SK-N-MC (cell line): ENCODE results near the gene TLK1.

ENCODE experiments used
- DNase-seq: peaks from one replicate; pipeline ENCODE4 v3.0.0-alpha.2; 2011; ENCODE audit warnings: low read depth, low spot score
- H3K27ac ChIP-seq: fragments of 200-600 bp; sonication (generic); 2 replicates; pipeline ENCODE4 v1.5.1; 2016; ENCODE audit warnings: mixed run types
- H3K36me3 ChIP-seq: fragments of 200-600 bp; sonication (generic); 2 replicates; pipeline ENCODE4 v1.6.1; 2017; ENCODE audit warnings: antibody characterized with exemption, low read length, mixed read lengths; ENCODE audit not compliant: insufficient read depth
- H3K4me3 ChIP-seq: fragments of 200-600 bp; sonication (generic); 2 replicates; pipeline ENCODE4 v1.5.1; 2016
- H3K9ac ChIP-seq: fragments of 200-600 bp; sonication (generic); 2 replicates; pipeline ENCODE4 v1.8.0; 2017; ENCODE audit warnings: mixed run types, mixed read lengths; ENCODE audit not compliant: insufficient read length
- H3K9me3 ChIP-seq: fragments of 200-600 bp; sonication (generic); 2 replicates; pipeline ENCODE4 v1.6.1; 2017; ENCODE audit warnings: low read depth, mild to moderate bottlenecking, antibody characterized with exemption, low read length, moderate library complexity, mixed read lengths
- EZH2 ChIP-seq: fragments of 200-600 bp; sonication (generic); IDR thresholded peaks from one replicate; pipeline ENCODE4 v1.6.1; 2017; ENCODE audit warnings: antibody characterized with exemption
- FOXP2 ChIP-seq: optimal IDR thresholded peaks from 2 replicates; pipeline ENCODE3; 2011; ENCODE audit warnings: mild to moderate bottlenecking, moderate library complexity; ENCODE audit not compliant: insufficient read depth; ENCODE audit errors: extremely low read length, control extremely low read depth
- POLR2AphosphoS5 ChIP-seq: IDR thresholded peaks from 2 replicates; pipeline ENCODE4 v1.6.1; 2012; ENCODE audit warnings: mild to moderate bottlenecking, low read depth, low read length, borderline replicate concordance

Gene TLK1

GRCh38 chr2:171139860-171140259, 20.8 kb downstream of the TLK1 start:
- Histone ChIP-seq H3K36me3 (no peaks in the 10 kb centered on the region), H3K9me3 (no peaks in the 10 kb centered on the region), H3K4me3 (no peak overlapping the region), H3K9ac (no peak overlapping the region), H3K27ac (peak overlapping the region; percentile 52; the same call in 1 of the 2 replicates)
- DNase-seq: no peak
- no peak for TF ChIP-seq POLR2AphosphoS5
- TF ChIP-seq EZH2: no peak
- no peak for TF ChIP-seq FOXP2

DNA sequence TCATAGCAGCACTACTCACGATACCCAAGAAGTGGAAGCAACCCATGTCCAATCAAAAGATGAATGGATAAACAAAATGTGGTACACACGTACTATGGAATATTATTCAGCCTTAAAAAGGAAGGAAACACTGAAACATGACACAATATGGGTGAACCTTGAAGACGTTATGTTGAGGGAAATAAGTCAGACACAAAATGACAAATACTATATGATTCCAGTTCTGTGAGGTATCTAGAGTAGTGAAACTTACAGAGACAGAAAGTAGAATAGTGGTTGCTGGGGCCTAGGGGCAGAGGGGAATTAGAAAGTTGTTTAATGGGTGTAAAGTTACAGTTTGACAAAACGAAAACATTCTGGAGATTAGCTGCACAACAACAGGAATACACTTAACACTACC, 24.7 kb downstream of the TLK1 start:
- no peak overlapping the region for H3K9ac ChIP-seq
- no peaks in the 10 kb centered on the region for H3K36me3 ChIP-seq
- no peak for DNase-seq
- H3K4me3 ChIP-seq: no peak overlapping the region
- H3K27ac ChIP-seq: no peak overlapping the region
- TF ChIP-seq POLR2AphosphoS5 (no peak), EZH2 (no peak), FOXP2 (no peak)
- H3K9me3 ChIP-seq: no peaks in the 10 kb centered on the region

DNA sequence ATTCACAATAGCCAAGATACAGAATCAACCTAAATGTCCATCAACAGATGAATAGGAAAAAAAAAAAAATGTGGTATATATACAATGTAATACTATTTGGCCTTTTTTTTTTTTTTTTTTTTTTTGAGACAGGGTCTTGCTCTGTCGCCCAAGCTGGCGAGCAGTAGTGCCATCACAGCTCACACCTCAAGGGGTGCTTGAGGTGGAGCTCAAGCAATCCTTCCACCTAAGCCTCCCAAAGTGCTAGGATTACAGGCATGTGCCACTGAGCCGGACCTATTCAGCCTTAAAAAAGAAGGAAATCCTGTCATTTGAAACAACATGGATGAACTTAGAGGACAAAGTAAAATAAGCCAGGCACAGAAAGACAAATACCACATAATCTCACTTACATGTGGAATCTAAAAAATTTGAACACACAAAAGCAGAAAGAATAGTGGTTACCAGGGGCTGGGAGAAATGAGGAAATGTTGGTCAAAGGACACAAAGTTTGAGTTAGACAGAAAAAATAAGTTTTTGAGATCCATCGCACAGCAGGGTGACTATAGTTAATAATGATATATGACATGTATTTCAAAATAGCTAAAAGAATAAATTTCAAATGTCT, 26.0 kb downstream of the TLK1 start:
- no peak overlapping the region for H3K9ac ChIP-seq
- no peak overlapping the region for H3K4me3 ChIP-seq
- TF ChIP-seq EZH2: no peak
- TF ChIP-seq FOXP2: no peak
- no peak for TF ChIP-seq POLR2AphosphoS5
- DNase-seq: no peak
- no peak overlapping the region for H3K27ac ChIP-seq
- no peaks in the 10 kb centered on the region for H3K9me3 ChIP-seq
- no peaks in the 10 kb centered on the region for H3K36me3 ChIP-seq

DNA sequence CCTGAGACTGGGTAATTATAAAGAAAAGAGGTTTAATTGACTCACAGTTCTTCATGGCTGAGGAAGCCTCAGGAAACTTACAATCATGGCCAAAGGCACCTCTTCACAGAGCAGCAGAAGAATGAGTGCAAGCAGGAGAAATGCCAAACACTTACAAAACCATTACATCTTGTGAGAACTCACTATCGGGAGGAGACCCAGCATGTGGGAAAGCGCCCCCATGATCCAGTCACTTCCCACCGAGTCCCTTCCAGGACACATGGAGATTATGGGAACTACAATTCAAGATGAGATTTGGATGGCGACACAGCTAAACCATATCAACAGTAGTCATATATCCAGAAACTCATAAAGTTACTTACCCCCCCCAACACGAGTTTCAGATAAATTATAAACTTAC, 28.6 kb downstream of the TLK1 start:
- DNase-seq: no peak
- H3K9ac ChIP-seq: no peak overlapping the region
- no peak overlapping the region for H3K4me3 ChIP-seq
- no peaks in the 10 kb centered on the region for H3K9me3 ChIP-seq
- TF ChIP-seq EZH2 (no peak), POLR2AphosphoS5 (no peak), FOXP2 (no peak)
- no peaks in the 10 kb centered on the region for H3K36me3 ChIP-seq
- no peak overlapping the region for H3K27ac ChIP-seq

DNA sequence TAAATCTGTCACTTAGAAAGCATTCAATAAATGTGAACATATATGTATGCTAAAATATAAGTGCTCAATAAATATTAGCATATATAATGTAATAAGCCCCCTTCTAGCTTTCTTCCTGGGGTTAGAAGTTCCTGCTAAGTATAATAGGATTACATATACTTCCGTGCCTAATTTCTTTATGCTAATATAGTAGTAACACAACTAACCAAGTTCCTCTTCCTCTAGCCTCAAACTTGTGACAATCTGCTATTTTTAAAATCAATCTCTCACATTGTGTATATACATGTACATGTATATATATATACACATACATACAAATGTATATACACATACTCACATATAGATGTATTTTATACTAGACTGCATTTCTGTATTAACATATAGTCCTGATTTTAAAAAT, 32.2 kb downstream of the TLK1 start:
- Histone ChIP-seq H3K36me3 (no peaks in the 10 kb centered on the region), H3K9me3 (no peaks in the 10 kb centered on the region), H3K9ac (no peak overlapping the region), H3K27ac (no peak overlapping the region), H3K4me3 (no peak overlapping the region)
- DNase-seq: no peak
- TF ChIP-seq POLR2AphosphoS5: no peak
- TF ChIP-seq FOXP2: no peak
- TF ChIP-seq EZH2: no peak

DNA sequence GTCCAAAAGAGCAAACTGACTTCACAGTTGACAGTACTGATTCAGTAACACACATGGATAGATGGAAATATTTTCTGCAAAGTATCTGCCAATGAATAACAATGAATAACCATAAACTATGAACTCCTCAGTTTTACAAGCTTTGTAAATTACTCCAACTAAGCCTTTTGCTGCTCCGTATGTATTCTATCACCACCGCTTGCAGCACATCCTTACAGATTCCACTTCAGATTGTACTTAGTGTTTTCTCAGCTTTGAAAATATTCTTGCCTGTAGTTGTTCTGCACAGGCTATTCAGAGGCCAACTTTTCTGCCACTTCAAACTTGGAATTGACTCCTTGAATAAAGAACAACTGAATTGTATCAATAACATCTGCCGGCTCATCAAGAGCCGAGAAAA, 36.2 kb downstream of the TLK1 start:
- Histone ChIP-seq H3K4me3 (no peak overlapping the region), H3K36me3 (no peaks in the 10 kb centered on the region), H3K9ac (no peak overlapping the region), H3K27ac (no peak overlapping the region), H3K9me3 (peaks cover 4% of the 10 kb centered on the region; the same call in 1 of the 2 replicates)
- TF ChIP-seq POLR2AphosphoS5 (no peak), FOXP2 (no peak), EZH2 (no peak)
- no peak for DNase-seq

DNA sequence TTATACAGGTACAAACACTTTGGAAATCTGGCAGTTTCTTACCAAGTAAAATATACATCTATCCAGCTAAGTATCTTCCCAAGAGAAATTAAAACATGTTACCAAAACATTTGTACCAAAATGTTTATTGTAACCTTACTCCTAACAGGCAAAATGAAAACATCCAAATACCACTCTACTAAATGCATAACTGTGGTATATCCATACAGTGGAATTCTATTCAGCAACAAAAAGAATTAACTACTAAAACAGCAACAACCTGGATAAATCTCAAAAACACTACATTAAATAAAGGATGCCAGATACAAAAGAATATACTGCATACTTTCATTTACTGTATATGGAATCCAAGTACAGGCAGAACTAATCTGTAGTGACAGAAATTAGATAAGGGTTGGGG, 51.1 kb downstream of the TLK1 start:
- Histone ChIP-seq H3K9me3 (peaks cover 5% of the 10 kb centered on the region; the same call in 1 of the 2 replicates), H3K27ac (no peak overlapping the region), H3K9ac (no peak overlapping the region), H3K4me3 (no peak overlapping the region), H3K36me3 (peaks cover 14% of the 10 kb centered on the region)
- TF ChIP-seq FOXP2 (no peak), EZH2 (no peak), POLR2AphosphoS5 (no peak)
- no peak for DNase-seq

- TF ChIP-seq FOXP2 (no peak), EZH2 (no peak), POLR2AphosphoS5 (no peak)
- Histone ChIP-seq H3K27ac (no peak overlapping the region), H3K4me3 (no peak overlapping the region), H3K9ac (no peak overlapping the region), H3K36me3 (peaks cover 14% of the 10 kb centered on the region), H3K9me3 (peaks cover 5% of the 10 kb centered on the region; the same call in 1 of the 2 replicates)
- no peak for DNase-seq
Measured at GRCh38 chr2:171109020-171109419, 51.7 kb downstream of the TLK1 start.

DNA sequence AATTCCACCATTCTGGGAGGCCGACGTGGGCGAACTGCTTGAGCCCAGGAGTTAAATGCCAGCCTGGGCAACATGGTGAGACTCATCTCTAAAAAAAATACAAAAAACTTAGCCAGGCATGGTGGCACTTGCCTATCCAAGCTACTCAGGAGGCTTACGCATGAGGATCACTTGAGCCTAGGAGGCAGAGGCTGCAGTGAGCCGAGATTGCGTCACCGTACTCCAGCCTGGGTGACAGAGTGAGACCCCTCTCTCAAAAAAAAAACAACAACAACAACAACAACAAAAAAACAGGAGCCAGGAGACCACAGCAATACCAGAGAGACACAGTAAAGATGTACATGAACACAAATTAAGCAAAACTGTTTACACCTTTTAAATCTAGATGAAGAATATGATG, 52.9 kb downstream of the TLK1 start:
- Histone ChIP-seq H3K9ac (no peak overlapping the region), H3K9me3 (peaks cover 5% of the 10 kb centered on the region; the same call in 1 of the 2 replicates), H3K27ac (no peak overlapping the region), H3K36me3 (peaks cover 14% of the 10 kb centered on the region), H3K4me3 (no peak overlapping the region)
- DNase-seq: no peak
- TF ChIP-seq POLR2AphosphoS5: no peak
- no peak for TF ChIP-seq FOXP2
- TF ChIP-seq EZH2: no peak

GRCh38 chr2:171104379-171104778, 56.3 kb downstream of the TLK1 start:
- Histone ChIP-seq H3K9me3 (peaks cover under 1% of the 10 kb centered on the region), H3K9ac (no peak overlapping the region), H3K4me3 (no peak overlapping the region), H3K27ac (no peak overlapping the region), H3K36me3 (peaks cover 18% of the 10 kb centered on the region)
- DNase-seq: no peak
- TF ChIP-seq FOXP2 (no peak), POLR2AphosphoS5 (no peak), EZH2 (no peak)
